Activated naive CD8-positive, alpha-beta T cell treated with anti-CD3 and anti-CD28 coated beads, Interleukin-2, amount 50 U/mL, for 24 hours (primary cell): ENCODE data around the gene IL10RA.

ENCODE experiments used
- ATAC-seq: fragments of 150-1000 bp; cut with Tn5 transposase; one replicate; pipeline ENCODE4 v1.10.0; 2021
- DNase-seq: peaks from one replicate; pipeline ENCODE4 v3.0.0; 2021
- H3K27ac Mint-ChIP-seq: one replicate; pipeline ENCODE4 v1.8.0; 2021; ENCODE audit warnings: mild to moderate bottlenecking, mixed read lengths
- H3K27me3 Mint-ChIP-seq: one replicate; pipeline ENCODE4 v1.8.0; 2021; ENCODE audit warnings: mixed read lengths
- H3K36me3 Mint-ChIP-seq: one replicate; pipeline ENCODE4 v1.8.0; 2021; ENCODE audit warnings: low read depth, mixed read lengths
- H3K4me1 Mint-ChIP-seq: one replicate; pipeline ENCODE4 v1.8.0; 2021; ENCODE audit warnings: mixed read lengths
- H3K4me3 Mint-ChIP-seq: one replicate; pipeline ENCODE4 v1.8.0; 2021; ENCODE audit warnings: mild to moderate bottlenecking, moderate library complexity, mixed read lengths
- H3K9me3 Mint-ChIP-seq: one replicate; pipeline ENCODE4 v1.8.0; 2021; ENCODE audit warnings: mixed read lengths

Gene IL10RA

GRCh38 chr11:117950993-117951961, 34.9 kb upstream of the IL10RA start:
- H3K4me1 Mint-ChIP-seq: peaks cover 82% of the 10 kb centered on the region
- ATAC-seq (peak; percentile 47), DNase-seq (no peak)

GRCh38 chr11:117953024-117953671, 33.0 kb upstream of the IL10RA start:
- Mint-ChIP-seq H3K27me3 (no peaks in the 10 kb centered on the region), H3K9me3 (peaks cover 11% of the 10 kb centered on the region), H3K36me3 (peaks cover 10% of the 10 kb centered on the region), H3K27ac (peak overlapping the region; percentile 85), H3K4me1 (peaks cover 63% of the 10 kb centered on the region), H3K4me3 (peak overlapping the region; percentile 57)
- ATAC-seq (peak; percentile 85), DNase-seq (no peak)

More at GRCh38 chr11:117950993-117951961, 34.9 kb upstream of the IL10RA start:
- peak overlapping the region; percentile 85 for H3K27ac Mint-ChIP-seq
- H3K27me3 Mint-ChIP-seq: no peaks in the 10 kb centered on the region
- H3K9me3 Mint-ChIP-seq: no peaks in the 10 kb centered on the region
- peak overlapping the region; percentile 57 for H3K4me3 Mint-ChIP-seq
- H3K36me3 Mint-ChIP-seq: peaks cover 2% of the 10 kb centered on the region

DNA sequence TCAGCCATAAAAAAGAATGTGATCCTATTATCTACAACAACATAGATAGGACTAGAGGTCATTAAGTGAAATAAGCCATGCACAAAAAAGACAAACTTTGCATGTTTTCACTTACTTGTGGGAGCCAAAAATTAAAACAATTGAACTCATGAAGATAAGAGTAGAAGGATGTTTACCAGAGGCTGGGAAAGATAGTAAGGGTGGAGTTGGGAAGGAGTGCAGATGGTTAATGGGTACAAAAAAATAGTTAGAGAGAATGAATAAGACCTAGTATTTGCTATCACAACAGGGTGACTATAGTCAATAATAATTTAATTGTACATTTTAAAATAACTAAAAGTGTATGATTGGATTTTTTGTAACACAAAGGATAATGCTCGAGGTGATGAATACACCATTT, 27.2 kb upstream of the IL10RA start:
- Mint-ChIP-seq H3K27me3 (no peaks in the 10 kb centered on the region), H3K4me3 (no peak overlapping the region), H3K9me3 (peaks cover 26% of the 10 kb centered on the region), H3K27ac (no peak overlapping the region), H3K4me1 (peaks cover 35% of the 10 kb centered on the region), H3K36me3 (peaks cover 19% of the 10 kb centered on the region)
- no peak for ATAC-seq
- no peak for DNase-seq

- ATAC-seq (no peak), DNase-seq (no peak)
- H3K9me3 Mint-ChIP-seq: peaks cover 26% of the 10 kb centered on the region
- H3K36me3 Mint-ChIP-seq: peaks cover 19% of the 10 kb centered on the region
- no peak overlapping the region for H3K4me3 Mint-ChIP-seq
- H3K4me1 Mint-ChIP-seq: peaks cover 29% of the 10 kb centered on the region
- H3K27me3 Mint-ChIP-seq: no peaks in the 10 kb centered on the region
- peak overlapping the region; percentile 66 for H3K27ac Mint-ChIP-seq
These were observed 26.6 kb upstream of the IL10RA start for GRCh38 chr11:117959438-117960149.

GRCh38 chr11:117960406-117960805, 25.8 kb upstream of the IL10RA start:
- Mint-ChIP-seq H3K4me1 (peaks cover 26% of the 10 kb centered on the region), H3K9me3 (peaks cover 26% of the 10 kb centered on the region), H3K36me3 (peaks cover 19% of the 10 kb centered on the region), H3K27ac (peak overlapping the region; percentile 66), H3K4me3 (peak overlapping the region; percentile 39), H3K27me3 (no peaks in the 10 kb centered on the region)
- DNase-seq: no peak
- ATAC-seq: peak; percentile 15

DNA sequence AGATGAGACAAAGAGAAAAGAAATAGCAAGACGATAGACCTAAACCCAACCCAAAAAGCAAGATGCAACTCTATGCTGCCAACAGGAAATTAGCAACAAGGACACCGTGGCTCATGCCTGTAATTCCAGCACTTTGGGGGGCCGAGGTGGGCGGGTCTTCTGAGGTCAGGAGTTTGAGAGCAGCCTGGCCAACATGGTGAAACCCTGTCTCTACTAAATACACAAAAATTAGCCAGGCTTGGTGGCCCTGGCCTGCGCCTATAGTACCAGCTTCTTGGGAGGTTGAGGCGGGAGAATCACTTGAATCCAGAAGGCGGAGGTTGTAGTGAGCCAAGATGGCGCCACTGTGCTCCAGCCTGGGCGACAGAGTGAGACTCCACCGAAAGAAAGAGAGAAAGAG, 24.3 kb upstream of the IL10RA start:
- no peak overlapping the region for H3K4me3 Mint-ChIP-seq
- peaks cover 26% of the 10 kb centered on the region for H3K4me1 Mint-ChIP-seq
- DNase-seq: no peak
- no peak overlapping the region for H3K27ac Mint-ChIP-seq
- peaks cover 18% of the 10 kb centered on the region for H3K36me3 Mint-ChIP-seq
- H3K9me3 Mint-ChIP-seq: peaks cover 22% of the 10 kb centered on the region
- ATAC-seq: no peak
- H3K27me3 Mint-ChIP-seq: no peaks in the 10 kb centered on the region

DNA sequence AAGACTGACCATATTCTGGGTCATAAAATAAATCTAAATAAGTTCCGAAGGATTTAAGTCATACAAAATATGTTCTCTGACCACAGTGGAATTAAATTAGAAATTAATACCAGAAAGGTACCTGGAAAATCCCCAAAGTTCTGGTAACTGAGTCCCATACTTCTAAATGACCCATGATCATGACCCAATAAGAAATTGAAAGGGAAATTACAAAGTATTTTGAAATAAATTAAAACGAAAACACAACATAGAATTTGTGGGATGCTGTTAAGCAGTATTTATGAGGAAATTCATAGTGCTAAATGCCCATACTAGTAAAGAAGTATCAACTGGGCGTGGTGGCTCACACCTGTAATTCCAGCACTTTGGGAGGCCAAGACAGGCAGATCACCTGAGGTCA, 23.4 kb upstream of the IL10RA start:
- peaks cover 15% of the 10 kb centered on the region for H3K9me3 Mint-ChIP-seq
- peaks cover 11% of the 10 kb centered on the region for H3K36me3 Mint-ChIP-seq
- peaks cover 26% of the 10 kb centered on the region for H3K4me1 Mint-ChIP-seq
- ATAC-seq (no peak), DNase-seq (no peak)
- no peak overlapping the region for H3K27ac Mint-ChIP-seq
- no peak overlapping the region for H3K4me3 Mint-ChIP-seq
- H3K27me3 Mint-ChIP-seq: no peaks in the 10 kb centered on the region

GRCh38 chr11:117966908-117967307, 19.3 kb upstream of the IL10RA start:
- no peak overlapping the region for H3K4me3 Mint-ChIP-seq
- H3K27ac Mint-ChIP-seq: no peak overlapping the region
- peaks cover 35% of the 10 kb centered on the region for H3K4me1 Mint-ChIP-seq
- ATAC-seq: no peak
- DNase-seq: no peak
- H3K27me3 Mint-ChIP-seq: no peaks in the 10 kb centered on the region
- no peaks in the 10 kb centered on the region for H3K36me3 Mint-ChIP-seq
- H3K9me3 Mint-ChIP-seq: no peaks in the 10 kb centered on the region

GRCh38 chr11:117969160-117969991, 16.8 kb upstream of the IL10RA start:
- DNase-seq (no peak), ATAC-seq (peak; percentile 23)
- peaks cover 53% of the 10 kb centered on the region for H3K4me1 Mint-ChIP-seq
- H3K27ac Mint-ChIP-seq: peak overlapping the region; percentile 31
- no peak overlapping the region for H3K4me3 Mint-ChIP-seq
- no peaks in the 10 kb centered on the region for H3K27me3 Mint-ChIP-seq
- H3K36me3 Mint-ChIP-seq: peaks cover 2% of the 10 kb centered on the region
- no peaks in the 10 kb centered on the region for H3K9me3 Mint-ChIP-seq

DNA sequence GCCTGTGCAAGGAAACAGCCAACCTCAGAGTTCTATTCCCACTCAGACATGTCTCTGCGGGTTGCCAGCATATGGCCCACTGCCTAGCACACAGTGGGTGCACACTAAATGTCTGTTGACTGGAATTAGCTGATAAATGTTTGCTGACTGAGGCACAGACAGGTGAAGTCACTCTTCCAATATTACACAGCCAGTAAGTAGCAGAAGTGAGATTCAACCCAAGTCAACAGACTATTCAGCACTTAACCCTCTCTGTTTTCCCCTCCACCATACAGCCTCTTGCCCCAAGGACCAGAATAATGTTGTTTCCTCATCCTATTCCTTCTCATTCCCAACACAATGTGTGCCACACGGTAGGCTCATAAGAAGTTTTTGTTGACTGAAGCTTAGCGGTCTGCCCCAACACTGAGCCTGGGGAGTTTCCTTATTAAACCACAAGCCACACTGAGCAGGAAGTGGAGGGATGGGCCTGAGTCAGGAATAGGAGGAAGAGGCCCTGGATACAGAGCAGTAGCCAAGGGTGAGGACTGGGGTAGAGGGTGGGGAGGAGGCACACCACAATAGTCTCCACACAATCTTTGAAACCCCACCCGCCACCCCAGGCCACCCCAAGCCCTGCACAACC, 15.7 kb upstream of the IL10RA start:
- DNase-seq (no peak), ATAC-seq (peak; percentile 66)
- H3K27ac Mint-ChIP-seq: peak overlapping the region; percentile 56
- no peaks in the 10 kb centered on the region for H3K27me3 Mint-ChIP-seq
- H3K4me3 Mint-ChIP-seq: peak overlapping the region; percentile 39
- H3K36me3 Mint-ChIP-seq: peaks cover 3% of the 10 kb centered on the region
- peaks cover 65% of the 10 kb centered on the region for H3K4me1 Mint-ChIP-seq
- no peaks in the 10 kb centered on the region for H3K9me3 Mint-ChIP-seq

- Mint-ChIP-seq H3K27ac (no peak overlapping the region), H3K9me3 (no peaks in the 10 kb centered on the region), H3K27me3 (no peaks in the 10 kb centered on the region), H3K36me3 (peaks cover 5% of the 10 kb centered on the region), H3K4me1 (peaks cover 80% of the 10 kb centered on the region), H3K4me3 (no peak overlapping the region)
- ATAC-seq: no peak
- DNase-seq: no peak
These were observed 14.2 kb upstream of the IL10RA start for GRCh38 chr11:117972044-117972443.

DNA sequence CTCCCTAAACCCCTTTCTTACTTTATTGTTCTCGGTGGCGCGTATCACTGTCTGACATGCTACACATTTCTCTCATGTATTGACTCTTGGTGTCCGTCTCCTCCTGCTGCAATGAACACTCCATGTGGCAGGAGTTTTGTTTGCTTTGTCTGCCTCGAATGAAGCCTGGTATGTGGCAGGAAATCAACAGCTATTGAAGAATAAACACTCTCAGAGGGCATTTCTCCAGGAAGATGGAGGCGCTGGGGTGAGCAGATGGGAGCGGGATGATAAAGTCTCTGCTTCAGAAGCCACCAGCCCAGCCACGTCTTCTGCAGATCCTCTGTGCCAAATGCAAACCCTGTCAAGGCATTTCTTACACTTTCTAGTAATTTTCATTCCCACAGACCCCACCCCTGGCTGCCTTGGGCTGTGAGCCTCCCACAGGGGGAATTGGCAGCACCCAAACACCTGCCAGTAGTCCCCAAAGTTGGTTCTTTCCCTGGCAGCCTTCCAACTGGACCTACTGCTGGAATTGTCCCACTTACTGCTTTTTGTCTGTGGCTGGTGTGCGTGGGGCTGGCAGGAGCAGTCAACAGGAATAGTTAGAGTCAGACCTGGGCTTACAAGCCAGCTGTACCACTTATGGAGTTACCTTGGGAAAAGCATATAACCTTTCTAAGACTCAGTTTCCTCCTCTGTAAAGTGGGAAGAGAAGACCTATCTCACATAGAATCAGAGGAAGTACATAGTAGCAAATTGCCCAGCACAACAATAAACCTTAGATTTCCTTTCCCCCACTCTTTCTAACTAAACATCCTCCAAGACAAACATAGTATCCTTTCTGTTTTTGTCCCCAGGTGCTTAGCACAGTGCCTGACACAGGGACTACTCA, 13.3 kb upstream of the IL10RA start:
- Mint-ChIP-seq H3K27me3 (no peaks in the 10 kb centered on the region), H3K4me1 (peaks cover 88% of the 10 kb centered on the region), H3K27ac (peak overlapping the region; percentile 10), H3K9me3 (no peaks in the 10 kb centered on the region), H3K4me3 (no peak overlapping the region), H3K36me3 (peaks cover 12% of the 10 kb centered on the region)
- ATAC-seq: no peak
- DNase-seq: no peak

DNA sequence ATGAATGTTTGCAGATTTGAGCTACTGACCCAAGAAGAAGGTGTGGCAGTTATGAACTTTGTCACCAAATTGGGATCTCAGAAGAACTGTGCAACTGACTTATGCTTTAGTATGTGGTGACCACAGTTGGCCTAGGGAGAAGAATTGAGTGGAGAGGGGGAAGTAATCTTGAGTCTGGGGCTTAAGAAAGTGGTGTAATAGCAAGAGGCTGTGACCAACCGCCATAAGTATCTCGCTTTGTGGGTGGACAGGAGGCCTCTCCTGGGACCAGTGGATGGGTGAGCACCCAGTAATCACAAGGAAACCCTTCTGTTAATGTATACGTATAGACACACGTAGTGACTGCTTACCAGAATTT, 12.7 kb upstream of the IL10RA start:
- H3K4me1 Mint-ChIP-seq: peaks cover 93% of the 10 kb centered on the region
- no peak for DNase-seq
- no peak for ATAC-seq
- H3K9me3 Mint-ChIP-seq: no peaks in the 10 kb centered on the region
- peak overlapping the region; percentile 10 for H3K27ac Mint-ChIP-seq
- H3K36me3 Mint-ChIP-seq: peaks cover 14% of the 10 kb centered on the region
- no peaks in the 10 kb centered on the region for H3K27me3 Mint-ChIP-seq
- H3K4me3 Mint-ChIP-seq: no peak overlapping the region
